Measurements from ENCODE around the gene HSPA12B.

- TF ChIP-seq, protein P1, sequence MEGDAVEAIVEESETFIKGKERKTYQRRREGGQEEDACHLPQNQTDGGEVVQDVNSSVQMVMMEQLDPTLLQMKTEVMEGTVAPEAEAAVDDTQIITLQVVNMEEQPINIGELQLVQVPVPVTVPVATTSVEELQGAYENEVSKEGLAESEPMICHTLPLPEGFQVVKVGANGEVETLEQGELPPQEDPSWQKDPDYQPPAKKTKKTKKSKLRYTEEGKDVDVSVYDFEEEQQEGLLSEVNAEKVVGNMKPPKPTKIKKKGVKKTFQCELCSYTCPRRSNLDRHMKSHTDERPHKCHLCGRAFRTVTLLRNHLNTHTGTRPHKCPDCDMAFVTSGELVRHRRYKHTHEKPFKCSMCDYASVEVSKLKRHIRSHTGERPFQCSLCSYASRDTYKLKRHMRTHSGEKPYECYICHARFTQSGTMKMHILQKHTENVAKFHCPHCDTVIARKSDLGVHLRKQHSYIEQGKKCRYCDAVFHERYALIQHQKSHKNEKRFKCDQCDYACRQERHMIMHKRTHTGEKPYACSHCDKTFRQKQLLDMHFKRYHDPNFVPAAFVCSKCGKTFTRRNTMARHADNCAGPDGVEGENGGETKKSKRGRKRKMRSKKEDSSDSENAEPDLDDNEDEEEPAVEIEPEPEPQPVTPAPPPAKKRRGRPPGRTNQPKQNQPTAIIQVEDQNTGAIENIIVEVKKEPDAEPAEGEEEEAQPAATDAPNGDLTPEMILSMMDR (conservative IDR thresholded peaks at IDR 0.05; ENCODE audit: low read depth, low read length): no peak
- TF ChIP-seq EZH2 (IDR thresholded peaks at IDR 0.05; ENCODE audit: borderline replicate concordance, low read depth, low read length, poor library complexity, severe bottlenecking): no peak
Measured at GRCh38 chr20:3710011-3710466, 22.4 kb upstream of the HSPA12B start.

Measured in A673 (cell line).